ENCODE results near the gene SEC16A. TPM values are rescaled to one million over a fixed set of nuclear protein-coding genes. Genes with fewer than 3 reads are reported as not detected.

SEC16A gene
- total and polyA plus RNA-seq, 2 donors from 2014 or later = 37.0 to 67.1 TPM

GRCh38 chr9:136399176-136400037 lies 83.4 kb downstream of the SEC16A start:
- Histone ChIP-seq H3K36me3 (ENCODE audit: control insufficient read depth in 2 of 3, insufficient read depth in 3 of 3, low read length in 3 of 3) (peaks cover 0 to 22% (median 13%) of the 10 kb centered on the region in 3 donors), H3K4me3 (ENCODE audit: low read length in 3 of 3) (peak overlapping the region; percentile 38 to 84 (median 64)), H3K4me1 (ENCODE audit: control insufficient read depth in 2 of 3, insufficient read depth in 2 of 3, low read depth in 1 of 3, low read length in 3 of 3) (peaks cover 0 to 14% (median 4%) of the 10 kb centered on the region in 3 donors), H3K9me3 (ENCODE audit: control insufficient read depth in 2 of 3, insufficient read depth in 1 of 3, low read length in 3 of 3) (no peaks in the 10 kb centered on the region), H3K27me3 (ENCODE audit: control insufficient read depth, insufficient read depth, low read length) (no peaks in the 10 kb centered on the region), H3K27ac (ENCODE audit: low read depth in 2 of 2, low read length in 2 of 2) (peak overlapping the region in 1 of 2 donors; percentile 43), H3K9ac (ENCODE audit: low read length in 3 of 3) (peak overlapping the region; percentile 44 to 63 (median 52))
- TF ChIP-seq, protein P1, sequence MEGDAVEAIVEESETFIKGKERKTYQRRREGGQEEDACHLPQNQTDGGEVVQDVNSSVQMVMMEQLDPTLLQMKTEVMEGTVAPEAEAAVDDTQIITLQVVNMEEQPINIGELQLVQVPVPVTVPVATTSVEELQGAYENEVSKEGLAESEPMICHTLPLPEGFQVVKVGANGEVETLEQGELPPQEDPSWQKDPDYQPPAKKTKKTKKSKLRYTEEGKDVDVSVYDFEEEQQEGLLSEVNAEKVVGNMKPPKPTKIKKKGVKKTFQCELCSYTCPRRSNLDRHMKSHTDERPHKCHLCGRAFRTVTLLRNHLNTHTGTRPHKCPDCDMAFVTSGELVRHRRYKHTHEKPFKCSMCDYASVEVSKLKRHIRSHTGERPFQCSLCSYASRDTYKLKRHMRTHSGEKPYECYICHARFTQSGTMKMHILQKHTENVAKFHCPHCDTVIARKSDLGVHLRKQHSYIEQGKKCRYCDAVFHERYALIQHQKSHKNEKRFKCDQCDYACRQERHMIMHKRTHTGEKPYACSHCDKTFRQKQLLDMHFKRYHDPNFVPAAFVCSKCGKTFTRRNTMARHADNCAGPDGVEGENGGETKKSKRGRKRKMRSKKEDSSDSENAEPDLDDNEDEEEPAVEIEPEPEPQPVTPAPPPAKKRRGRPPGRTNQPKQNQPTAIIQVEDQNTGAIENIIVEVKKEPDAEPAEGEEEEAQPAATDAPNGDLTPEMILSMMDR (IDR thresholded peaks at IDR 0.05; ENCODE audit: borderline replicate concordance, extremely low read depth, insufficient read depth) = no peak
- peak in 2 of 5 donors; percentile 35 to 67 for DNase-seq
- intact Hi-C loops (cut with DNase I) = no loop called here
- FAIRE-seq = no peak

DNA sequence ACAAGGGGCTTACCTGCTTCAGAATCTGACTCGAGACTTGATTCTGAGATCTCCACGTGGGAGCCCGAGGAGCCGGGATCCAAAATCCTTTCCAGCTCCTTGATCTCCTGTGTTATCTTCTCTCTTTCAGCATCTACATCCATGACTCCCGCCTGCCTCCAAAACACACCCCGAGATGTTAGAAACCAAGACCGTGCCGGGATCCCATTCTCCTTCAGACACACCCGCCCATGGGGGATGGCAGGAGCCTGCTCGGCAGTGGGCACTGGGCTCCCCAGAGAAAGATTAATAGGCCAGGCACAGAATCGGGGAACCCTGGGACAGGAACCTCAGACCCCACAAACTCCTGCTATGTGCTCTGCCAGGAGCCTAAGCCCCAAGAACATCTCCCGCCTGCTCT lies 84.6 kb downstream of the SEC16A start:
- FAIRE-seq (no peak), DNase-seq (no peak)
- H3K9me3 ChIP-seq (ENCODE audit: control insufficient read depth in 2 of 3, insufficient read depth in 1 of 3, low read length in 3 of 3) = no peaks in the 10 kb centered on the region
- H3K4me1 ChIP-seq (ENCODE audit: control insufficient read depth in 2 of 3, insufficient read depth in 2 of 3, low read depth in 1 of 3, low read length in 3 of 3) = peaks cover 0 to 14% (median 4%) of the 10 kb centered on the region in 3 donors
- no peak overlapping the region for H3K9ac ChIP-seq (ENCODE audit: low read length in 3 of 3)
- H3K4me3 ChIP-seq (ENCODE audit: low read length in 3 of 3) = no peak overlapping the region
- H3K36me3 ChIP-seq (ENCODE audit: control insufficient read depth in 2 of 3, insufficient read depth in 3 of 3, low read length in 3 of 3) = peaks cover 0 to 30% (median 14%) of the 10 kb centered on the region in 3 donors
- intact Hi-C loops (cut with DNase I) = no loop called here
- TF ChIP-seq, protein P1 (IDR thresholded peaks at IDR 0.05; ENCODE audit: borderline replicate concordance, extremely low read depth, insufficient read depth) = no peak
- H3K27ac ChIP-seq (ENCODE audit: low read depth in 2 of 2, low read length in 2 of 2) = no peak overlapping the region
- no peaks in the 10 kb centered on the region for H3K27me3 ChIP-seq (ENCODE audit: control insufficient read depth, insufficient read depth, low read length)

DNA sequence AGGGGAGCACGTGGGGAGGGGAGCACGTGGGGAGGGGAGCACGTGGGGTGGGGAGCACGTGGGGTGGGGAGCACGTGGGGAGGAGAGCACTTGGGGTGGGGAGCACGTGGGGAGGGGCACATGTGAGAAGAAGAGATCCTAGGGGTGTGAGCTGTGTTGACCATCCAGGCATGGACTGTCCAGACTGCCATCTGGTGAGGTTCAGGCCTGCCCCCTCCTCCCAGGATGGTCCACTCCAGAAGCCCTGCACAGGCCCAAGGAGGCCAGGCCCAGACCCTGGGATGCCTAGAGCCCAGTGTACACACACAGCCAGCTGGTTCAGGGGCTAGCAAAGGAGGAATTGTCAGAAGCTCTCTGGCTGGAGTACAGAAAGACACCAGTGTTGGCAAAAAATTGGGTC lies 85.2 kb downstream of the SEC16A start:
- H3K4me3 ChIP-seq (ENCODE audit: low read length in 3 of 3) = no peak overlapping the region
- H3K27ac ChIP-seq (ENCODE audit: low read depth in 2 of 2, low read length in 2 of 2) = no peak overlapping the region
- no peak overlapping the region for H3K9ac ChIP-seq (ENCODE audit: low read length in 3 of 3)
- TF ChIP-seq, protein P1 (IDR thresholded peaks at IDR 0.05; ENCODE audit: borderline replicate concordance, extremely low read depth, insufficient read depth) = no peak
- intact Hi-C loops (cut with DNase I) = no loop called here
- FAIRE-seq = no peak
- DNase-seq = no peak
- peaks cover 0 to 30% (median 17%) of the 10 kb centered on the region in 3 donors for H3K36me3 ChIP-seq (ENCODE audit: control insufficient read depth in 2 of 3, insufficient read depth in 3 of 3, low read length in 3 of 3)
- no peaks in the 10 kb centered on the region for H3K27me3 ChIP-seq (ENCODE audit: control insufficient read depth, insufficient read depth, low read length)
- H3K4me1 ChIP-seq (ENCODE audit: control insufficient read depth in 2 of 3, insufficient read depth in 2 of 3, low read depth in 1 of 3, low read length in 3 of 3) = peaks cover 0 to 14% (median 4%) of the 10 kb centered on the region in 3 donors
- no peaks in the 10 kb centered on the region for H3K9me3 ChIP-seq (ENCODE audit: control insufficient read depth in 2 of 3, insufficient read depth in 1 of 3, low read length in 3 of 3)
